GM18873 (cell line): ENCODE measurements around the gene FICD.

ENCODE experiments used
- ATAC-seq: cut with Tn5 transposase; IDR thresholded peaks from one replicate; pipeline ENCODE4 v1.9.1; 2021; ENCODE audit warnings: mild to moderate bottlenecking, moderate library complexity, moderate number of reproducible peaks; ENCODE audit not compliant: unreplicated experiment, low FRiP score

FICD gene

DNA sequence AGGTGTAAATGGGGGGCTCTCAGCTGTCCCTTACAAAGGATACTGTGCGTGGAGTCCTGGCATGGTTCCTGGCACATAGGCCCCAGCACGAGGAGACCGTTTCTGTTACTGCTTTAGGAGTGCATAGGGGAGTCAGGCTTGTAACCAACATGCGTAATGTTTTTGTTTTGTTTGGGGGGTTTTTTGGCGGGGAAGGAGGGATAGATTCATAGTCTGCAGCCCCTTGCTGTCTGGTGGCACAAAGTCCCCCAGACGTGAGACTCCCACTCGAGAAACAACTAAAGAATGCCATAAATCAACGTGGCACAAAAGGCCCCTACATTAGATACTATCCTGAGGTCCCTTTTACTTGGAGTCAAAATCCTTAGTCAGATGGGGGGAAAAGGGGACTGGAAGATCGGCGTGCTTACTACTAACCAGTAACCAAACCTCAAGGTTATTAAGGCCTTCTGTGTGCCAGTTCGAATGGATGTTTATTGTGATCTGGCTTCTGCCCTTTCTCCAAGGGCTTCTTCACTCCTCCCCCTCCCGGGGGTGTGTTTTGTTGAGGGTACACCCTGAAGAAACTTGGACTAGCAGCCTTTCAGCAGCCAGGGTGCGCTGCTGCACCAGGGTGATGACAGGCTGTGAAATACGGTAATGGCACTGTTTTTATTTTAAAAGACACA, 48.2 kb downstream of the FICD start:
- peak; percentile 28 for ATAC-seq

DNA sequence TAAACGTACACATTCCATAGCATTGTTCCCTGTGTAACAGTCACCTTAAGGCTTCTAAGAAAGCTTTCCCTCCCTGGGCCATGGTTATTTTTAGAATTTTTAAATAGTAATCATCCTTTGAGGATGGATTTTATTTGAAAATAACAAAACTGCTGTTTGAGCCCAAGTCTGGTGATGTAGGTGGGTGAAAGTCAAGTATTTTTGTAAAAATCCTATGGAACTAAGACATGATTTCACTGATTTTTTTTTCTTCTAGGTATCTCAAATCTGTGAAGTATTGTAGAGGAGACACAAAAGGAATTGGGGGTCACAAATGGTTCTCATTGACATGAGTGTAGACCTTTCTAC, 48.7 kb downstream of the FICD start:
- no peak for ATAC-seq

DNA sequence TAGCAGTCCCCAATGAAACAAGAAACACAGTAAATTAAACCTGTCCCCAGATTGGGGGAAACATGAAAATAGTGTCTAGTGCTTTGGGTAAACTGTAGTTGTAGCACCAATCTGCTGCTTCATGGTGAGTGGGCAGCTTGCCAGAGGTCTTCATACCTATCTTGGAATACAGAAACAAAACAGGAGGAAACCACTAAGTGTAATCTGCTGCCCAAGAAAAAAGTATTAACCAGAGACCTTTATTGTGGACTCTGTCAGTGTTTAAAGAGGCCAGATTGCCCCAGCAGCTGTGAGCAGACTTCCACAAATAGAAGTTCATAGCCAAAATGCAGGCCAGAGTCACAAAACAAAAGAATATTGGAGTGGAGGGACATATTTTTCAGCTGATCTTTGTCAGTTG, 49.6 kb downstream of the FICD start:
- no peak for ATAC-seq

DNA sequence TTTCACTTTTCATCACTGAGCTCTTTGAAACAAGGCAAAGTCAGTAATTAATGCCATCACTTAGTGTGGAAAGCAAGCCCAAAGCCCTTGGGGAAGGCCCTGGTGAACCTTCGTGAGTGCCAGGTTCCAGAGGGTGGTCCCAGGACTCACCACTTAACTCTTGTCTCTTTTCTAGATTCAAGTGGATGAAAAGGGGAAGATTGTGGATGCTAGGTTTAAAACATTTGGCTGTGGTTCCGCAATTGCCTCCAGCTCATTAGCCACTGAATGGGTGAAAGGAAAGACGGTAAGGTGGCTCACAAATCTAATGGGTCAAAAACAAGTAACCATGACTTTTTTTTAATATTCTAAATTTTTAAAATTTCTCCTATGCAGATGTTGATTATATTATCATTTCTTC, 50.1 kb downstream of the FICD start:
- ATAC-seq, result no peak

DNA sequence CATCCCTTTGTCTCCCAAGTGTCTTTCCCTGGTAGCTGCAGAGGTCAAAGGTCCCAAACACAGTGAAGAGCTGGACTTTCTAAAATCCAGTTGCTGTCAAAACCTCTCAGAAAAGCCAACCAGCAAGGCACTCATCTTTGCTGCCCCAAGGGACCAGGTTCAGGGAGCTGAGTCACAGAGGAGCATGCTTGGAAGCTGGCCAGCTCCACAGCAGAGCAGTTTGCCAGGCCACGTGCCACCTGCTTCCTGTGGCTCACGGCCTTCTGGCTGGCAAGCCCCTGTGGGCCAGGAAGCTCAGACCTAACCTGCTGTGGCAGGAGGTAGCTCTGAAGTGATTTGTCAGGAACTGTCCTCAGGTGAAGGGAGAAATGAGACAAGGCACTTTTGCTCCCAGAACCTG, 50.9 kb downstream of the FICD start:
- ATAC-seq, result no peak

DNA sequence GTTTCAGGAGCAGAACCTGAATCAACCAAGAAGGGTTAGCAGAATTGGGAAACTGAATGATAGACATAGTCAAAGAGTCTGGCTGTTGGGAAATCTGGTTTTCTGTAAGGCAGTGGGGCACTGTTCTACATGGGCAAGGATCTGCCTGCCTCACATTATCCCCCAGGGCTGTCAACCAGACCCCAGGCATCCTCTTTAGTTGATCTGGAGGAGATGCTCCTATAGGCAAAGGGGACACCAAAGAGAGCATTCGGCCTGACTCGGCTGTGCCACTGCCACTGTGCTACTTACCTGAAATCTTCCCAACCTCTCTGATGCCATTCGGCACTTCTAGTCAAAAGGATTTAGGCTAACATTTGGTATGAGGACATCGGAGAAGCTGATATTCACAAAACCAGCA, 51.4 kb downstream of the FICD start:
- ATAC-seq, result no peak

DNA sequence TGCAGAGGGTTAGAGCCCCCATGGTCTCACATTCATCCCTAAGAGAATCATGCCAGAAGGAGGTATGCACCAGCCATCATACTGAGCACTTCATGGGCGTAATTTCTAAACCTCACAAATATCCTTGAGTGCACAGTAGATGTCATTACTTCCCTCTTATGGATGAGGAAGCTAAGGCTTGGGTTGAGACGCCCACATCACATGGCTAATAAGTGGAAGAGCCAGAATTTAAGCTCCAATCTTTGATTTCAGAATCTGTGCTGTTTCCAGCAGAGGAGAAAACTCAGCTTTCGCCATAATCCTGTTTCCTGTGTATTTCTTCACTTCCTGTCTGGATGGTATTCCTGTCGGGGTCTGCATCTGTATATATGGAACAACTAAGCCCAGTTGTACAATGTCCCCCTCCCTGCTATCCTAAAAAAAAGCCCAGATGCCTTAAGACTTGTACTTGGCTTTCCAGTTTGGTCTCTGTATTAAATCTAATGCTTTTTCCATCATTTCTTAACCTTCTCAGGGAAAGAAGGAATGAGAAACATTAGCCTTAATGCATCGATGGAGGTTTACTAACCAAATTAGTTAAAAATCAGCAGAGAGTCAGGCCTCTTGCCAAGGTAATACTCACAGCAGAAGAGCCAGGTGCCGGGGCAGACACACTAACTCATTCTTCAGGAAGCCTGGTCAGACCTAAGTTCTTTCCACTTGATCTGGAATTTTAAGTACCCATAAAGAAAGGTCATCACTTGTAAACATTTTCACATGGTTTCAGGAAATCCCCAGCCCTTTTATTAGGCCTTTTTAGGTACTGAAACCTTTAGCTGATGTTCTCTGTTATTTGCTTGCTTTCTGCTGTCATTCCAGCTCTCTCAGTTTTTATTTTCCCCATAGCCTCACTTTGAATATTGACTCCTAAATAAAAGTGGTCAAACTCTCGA, 52.6 kb downstream of the FICD start:
- no peak for ATAC-seq

DNA sequence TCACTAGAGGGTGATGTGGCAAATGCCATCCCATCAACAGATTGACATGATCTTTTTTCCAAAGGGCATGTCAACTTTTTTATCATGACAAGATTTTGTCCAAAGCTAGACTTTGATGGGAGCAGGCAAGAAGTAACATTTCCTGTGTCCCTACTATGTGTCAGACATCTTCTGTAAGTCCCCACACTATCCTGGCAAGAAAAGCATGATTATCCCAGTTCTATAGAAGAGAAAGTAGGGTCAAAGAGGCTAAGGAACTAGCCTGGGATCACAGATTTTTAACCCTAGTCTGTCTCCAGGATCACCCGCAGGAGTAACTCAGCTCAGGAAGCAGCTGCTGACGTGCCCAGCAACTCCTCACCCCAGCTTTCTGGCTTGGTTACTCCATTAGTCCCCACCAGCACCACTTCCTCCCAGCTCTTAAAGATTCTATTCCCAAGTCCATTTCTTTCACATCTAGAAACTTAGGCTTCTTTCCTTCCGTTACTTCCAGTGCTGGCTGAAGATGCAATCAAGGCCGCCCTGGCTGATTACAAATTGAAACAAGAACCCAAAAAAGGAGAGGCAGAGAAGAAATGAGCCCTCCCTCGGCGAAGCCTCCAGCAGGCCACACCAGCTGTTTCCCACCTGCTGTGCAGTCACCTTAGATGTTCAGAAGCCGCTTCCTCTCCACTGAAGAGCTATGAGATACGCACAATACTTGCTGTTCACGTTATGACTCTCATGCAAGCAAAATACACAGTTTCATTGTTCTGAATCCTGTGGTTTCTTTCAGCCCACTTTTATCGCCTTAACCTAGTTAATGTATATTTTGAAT, 53.5 kb downstream of the FICD start:
- ATAC-seq, result peak; percentile 64
